Esophagus squamous epithelium (tissue), 5 donors: ENCODE results near the gene LIPT1. TPM values are rescaled to one million over a fixed set of nuclear protein-coding genes. Genes with fewer than 3 reads are reported as not detected.
A peak's percentile ranks its signal among the peaks of the same experiment; 100 is the strongest.

ENCODE experiments used
- DNase-seq: peaks from one replicate; lab custom pipeline; 2025; lab: John Stamatoyannopoulos, UW
- H3K27ac ChIP-seq, 4 donors: fragments of 200-600 bp; sonication (generic); one replicate each; pipeline ENCODE4 v1.5.1; 2016 to 2019; ENCODE audit warnings: mild to moderate bottlenecking in 1 of 4
- H3K27me3 ChIP-seq, 4 donors: fragments of 200-600 bp; sonication (generic); 1 replicate in 3 of 4; 2 replicates in 1 of 4; pipeline versions ENCODE4 v1.5.1 to v1.6.0; 2017 to 2021; ENCODE audit warnings: antibody characterized with exemption in 1 of 4
- H3K36me3 ChIP-seq, 3 donors: fragments of 200-600 bp; sonication (generic); one replicate each; pipeline ENCODE4 v1.5.1; 2016 to 2019
- H3K4me1 ChIP-seq, 3 donors: fragments of 200-600 bp; sonication (generic); one replicate each; pipeline ENCODE4 v1.5.1; 2017 to 2019
- H3K4me3 ChIP-seq, 4 donors: fragments of 200-600 bp; sonication (generic); 1 replicate in 3 of 4; 2 replicates in 1 of 4; pipeline ENCODE4 v1.5.1; 2016 to 2019; ENCODE audit warnings: mild to moderate bottlenecking in 2 of 4, moderate library complexity in 1 of 4
- H3K9me3 ChIP-seq, 3 donors: fragments of 200-600 bp; sonication (generic); one replicate each; pipeline ENCODE4 v1.5.1; 2016 to 2019
- POLR2A ChIP-seq, 4 donors: fragments of 450-650 bp; IDR thresholded peaks; one replicate each; pipeline ENCODE4 v1.6.1; 2017; ENCODE audit warnings: antibody characterized with exemption in 4 of 4, mild to moderate bottlenecking in 4 of 4, moderate library complexity in 3 of 4
- WGBS, 2 donors: methylation state at CpG; one replicate each; pipeline ENCODE4 v1.1.5; 2018; 5-methylcytosine and 5-hydroxymethylcytosine counted together
- intact Hi-C: fragments of 100-400 bp; cut with DNase I; formaldehyde crosslinking; loops from one replicate; pipeline ENCODE4 v1.15.0; 2022
- total RNA-seq, 4 donors: library from RNA; depleted of rRNA; stranded (reverse); fragments of >200 nt; gene quantifications; one replicate each; pipeline ENCODE4 v1.1.0, GENCODE V29; 2016
- TF ChIP-seq, protein P1 (sequence below), 6 experiments: fragments of 450-650 bp in 4 of 6; fragments of 200-600 bp in 2 of 6; sonication (generic) in 2 of 6; IDR thresholded peaks; one replicate each; pipeline ENCODE4 v1.5.1; 2016 to 2019; ENCODE audit warnings: antibody characterized with exemption in 6 of 6, mild to moderate bottlenecking in 4 of 6, moderate library complexity in 4 of 6
- donor health status: DM: yes; HTN: yes; CAD: no.

The LIPT1 gene
- total RNA-seq, 4 donors from 2014 or later = 2.5 to 6.9 (median 4.4) TPM

DNA sequence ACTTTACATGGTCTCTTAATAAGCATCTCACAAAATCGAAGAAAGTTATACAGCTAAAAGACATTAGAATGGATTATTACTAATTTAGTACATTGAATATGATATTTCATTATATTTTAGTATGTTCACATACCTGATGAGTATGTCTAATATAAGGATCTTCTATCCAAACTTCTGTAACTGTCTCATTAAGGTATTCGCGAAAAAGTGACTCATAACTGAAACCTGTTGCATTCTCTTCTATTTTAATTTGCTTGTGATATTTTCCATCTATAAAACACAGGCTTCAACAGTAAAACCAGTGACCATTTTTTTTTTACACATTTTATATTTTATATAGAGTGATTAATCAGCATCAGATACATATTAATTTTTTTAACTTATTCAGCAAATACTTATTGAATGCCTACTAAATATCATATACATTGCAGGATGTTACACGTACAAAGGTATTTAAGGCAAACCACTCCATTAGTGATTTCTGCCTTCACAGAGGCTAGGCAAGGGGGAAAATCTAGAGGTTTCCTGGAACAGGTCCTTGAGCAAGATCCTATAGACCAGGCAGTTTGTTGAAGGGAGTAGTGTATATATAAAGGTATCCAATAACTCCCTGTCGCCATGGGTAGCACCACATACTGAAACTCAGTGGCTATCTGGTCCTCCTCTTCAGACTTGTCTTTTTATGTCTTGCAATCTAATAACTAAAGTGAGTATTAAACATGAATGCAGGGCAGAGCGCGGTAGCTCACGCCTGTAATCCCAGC is 16.8 kb downstream of the LIPT1 start:
- no peaks in the 10 kb centered on the region for H3K4me1 ChIP-seq
- no peaks in the 10 kb centered on the region for H3K27me3 ChIP-seq
- no peak for TF ChIP-seq POLR2A (IDR thresholded peaks at IDR 0.05)
- TF ChIP-seq, protein P1, sequence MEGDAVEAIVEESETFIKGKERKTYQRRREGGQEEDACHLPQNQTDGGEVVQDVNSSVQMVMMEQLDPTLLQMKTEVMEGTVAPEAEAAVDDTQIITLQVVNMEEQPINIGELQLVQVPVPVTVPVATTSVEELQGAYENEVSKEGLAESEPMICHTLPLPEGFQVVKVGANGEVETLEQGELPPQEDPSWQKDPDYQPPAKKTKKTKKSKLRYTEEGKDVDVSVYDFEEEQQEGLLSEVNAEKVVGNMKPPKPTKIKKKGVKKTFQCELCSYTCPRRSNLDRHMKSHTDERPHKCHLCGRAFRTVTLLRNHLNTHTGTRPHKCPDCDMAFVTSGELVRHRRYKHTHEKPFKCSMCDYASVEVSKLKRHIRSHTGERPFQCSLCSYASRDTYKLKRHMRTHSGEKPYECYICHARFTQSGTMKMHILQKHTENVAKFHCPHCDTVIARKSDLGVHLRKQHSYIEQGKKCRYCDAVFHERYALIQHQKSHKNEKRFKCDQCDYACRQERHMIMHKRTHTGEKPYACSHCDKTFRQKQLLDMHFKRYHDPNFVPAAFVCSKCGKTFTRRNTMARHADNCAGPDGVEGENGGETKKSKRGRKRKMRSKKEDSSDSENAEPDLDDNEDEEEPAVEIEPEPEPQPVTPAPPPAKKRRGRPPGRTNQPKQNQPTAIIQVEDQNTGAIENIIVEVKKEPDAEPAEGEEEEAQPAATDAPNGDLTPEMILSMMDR (IDR thresholded peaks at IDR 0.05) = no peak
- no peak overlapping the region for H3K4me3 ChIP-seq
- intact Hi-C loops = no loop called here
- no peak overlapping the region for H3K27ac ChIP-seq
- H3K9me3 ChIP-seq = no peaks in the 10 kb centered on the region
- no peak for DNase-seq
- H3K36me3 ChIP-seq = peaks cover 6 to 70% (median 12%) of the 10 kb centered on the region in 3 donors
- 85 to 93% methylated on average over 8 of the region's 8 CpGs for WGBS, 2 donors

DNA sequence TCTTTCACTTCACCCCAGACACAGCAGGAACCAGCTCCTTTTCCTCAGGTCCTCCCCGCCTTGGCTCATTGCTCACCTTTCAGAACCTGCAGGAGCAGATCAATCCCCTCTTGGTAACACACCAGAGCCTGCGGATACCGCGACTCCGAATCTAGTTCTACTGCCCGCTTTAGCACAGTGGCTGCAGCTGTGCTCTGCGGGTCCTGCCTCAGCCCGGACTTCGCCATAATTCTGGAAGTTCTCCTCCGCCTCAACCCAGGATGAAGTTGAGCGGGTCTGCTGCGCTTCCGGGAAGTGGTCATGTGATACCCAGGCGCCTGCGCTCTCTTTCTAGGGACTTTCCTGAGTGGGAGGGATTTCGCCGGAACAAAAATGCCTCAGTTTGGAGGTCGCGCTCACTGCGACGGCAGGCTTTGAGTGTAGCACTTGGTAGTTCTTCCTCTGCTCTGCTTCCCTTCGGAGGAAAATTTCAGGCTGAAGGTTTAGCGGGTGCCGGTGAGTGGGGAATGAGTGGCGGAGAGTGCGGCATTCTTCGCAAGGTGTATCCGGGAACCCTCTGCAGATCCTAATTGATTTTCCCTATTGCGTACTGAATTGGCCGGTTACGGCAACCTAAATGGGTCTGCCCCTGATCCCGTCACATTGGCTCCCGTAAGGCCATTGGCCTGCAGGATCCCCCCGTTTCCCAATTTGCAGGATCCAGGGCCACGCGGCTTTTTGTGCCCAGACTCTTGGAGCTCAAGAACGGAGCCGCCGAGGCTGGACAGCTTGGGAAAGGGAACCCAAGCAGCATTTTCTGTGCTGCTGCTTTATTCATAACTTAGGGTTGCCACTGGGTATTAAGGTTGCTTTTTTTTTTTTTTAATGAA is 26.2 kb downstream of the LIPT1 start, which contains the start of the genes MITD1 and MRPL30:
Gene MITD1, minus strand, starts transcription at position 304 of the 869 bp plus-strand sequence. Its CDS starts 77 bp downstream, at position 227.
Gene MRPL30, plus strand, starts transcription at position 430 of the 869 bp plus-strand sequence. CDS start 5,020 bp downstream, outside the sequence.
- TF ChIP-seq, protein P1 (IDR thresholded peaks at IDR 0.05) = peak in 1 of 6 experiments; percentile 50
- peak in 2 of 4 donors; percentile 32 to 45 for TF ChIP-seq POLR2A (IDR thresholded peaks at IDR 0.05)
- 0% methylated on average over 31 to 37 of the region's 39 CpGs for WGBS, 2 donors
- H3K36me3 ChIP-seq = no peaks in the 10 kb centered on the region
- peak; percentile 56 for DNase-seq
- intact Hi-C loops = loop anchor here (10.0 kb wide), 1 partner anchor 154 kb away; the partner anchor contains the start of genes EIF5B and TXNDC9
- peak within 1 kb of the TSS; percentile 58 to 97 (median 63) for H3K4me3 ChIP-seq
- peak within 1 kb of the TSS; percentile 67 to 81 (median 79) for H3K27ac ChIP-seq
- peaks cover 14 to 55% (median 21%) of the 10 kb centered on the region in 3 donors for H3K4me1 ChIP-seq
- H3K9me3 ChIP-seq = no peaks in the 10 kb centered on the region
- no peaks in the 10 kb centered on the region for H3K27me3 ChIP-seq

DNA sequence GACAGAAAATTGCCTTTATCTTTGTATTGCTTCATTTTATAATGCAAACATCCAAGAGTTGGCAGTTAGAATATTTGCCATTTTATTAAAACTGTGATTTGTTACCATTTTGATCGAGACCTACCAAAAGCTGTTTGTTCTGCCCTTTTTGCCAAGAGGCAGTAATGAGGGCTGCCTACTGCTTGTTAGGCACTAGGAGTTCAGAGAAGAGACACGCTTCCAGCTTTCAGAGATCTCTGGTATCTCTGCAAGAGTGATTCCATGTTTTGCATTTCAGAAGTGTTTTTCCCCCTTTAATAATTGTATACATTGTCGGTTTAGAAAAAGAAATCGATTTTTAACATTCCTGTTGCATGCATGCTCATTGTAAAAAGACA is 26.8 kb downstream of the LIPT1 start:
- no peaks in the 10 kb centered on the region for H3K9me3 ChIP-seq
- peaks cover 0 to 5% (median 0%) of the 10 kb centered on the region in 3 donors for H3K36me3 ChIP-seq
- H3K4me1 ChIP-seq = peaks cover 14 to 55% (median 21%) of the 10 kb centered on the region in 3 donors
- DNase-seq = no peak
- peak overlapping the region; percentile 58 to 97 (median 63) for H3K4me3 ChIP-seq
- 2 to 9% methylated on average over 4 of the region's 4 CpGs for WGBS, 2 donors
- peak overlapping the region in 3 of 4 donors; percentile 67 to 81 (median 80) for H3K27ac ChIP-seq
- no peaks in the 10 kb centered on the region for H3K27me3 ChIP-seq
- TF ChIP-seq POLR2A (IDR thresholded peaks at IDR 0.05) = no peak
- TF ChIP-seq, protein P1 (IDR thresholded peaks at IDR 0.05) = no peak
- intact Hi-C loops = loop anchor here (10.0 kb wide), 1 partner anchor 153 kb away; the partner anchor contains the start of genes EIF5B and TXNDC9

DNA sequence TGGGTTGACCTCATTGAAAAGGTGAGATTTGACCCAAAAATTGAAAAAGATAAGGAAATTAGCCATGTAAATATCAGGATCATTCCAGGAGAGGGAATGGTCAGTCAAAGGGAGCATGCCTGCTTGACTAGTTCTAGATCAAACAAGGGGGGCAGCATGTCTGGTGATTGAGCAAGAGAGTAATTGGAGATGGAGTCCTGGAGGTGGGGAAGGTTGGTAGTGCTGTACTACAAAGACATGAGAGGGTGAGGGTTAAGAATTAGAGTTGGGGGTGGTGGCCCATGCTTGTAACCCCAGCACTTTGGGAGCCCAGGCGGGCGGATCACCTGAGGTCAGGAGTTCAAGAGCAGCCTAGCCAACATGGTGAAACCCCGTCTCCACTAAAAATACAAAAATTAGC is 28.3 kb downstream of the LIPT1 start:
- no peaks in the 10 kb centered on the region for H3K9me3 ChIP-seq
- peaks cover 14 to 55% (median 21%) of the 10 kb centered on the region in 3 donors for H3K4me1 ChIP-seq
- intact Hi-C loops = loop anchor here (10.0 kb wide), 1 partner anchor 152 kb away; the partner anchor contains the start of genes EIF5B and TXNDC9
- no peak for DNase-seq
- no peaks in the 10 kb centered on the region for H3K27me3 ChIP-seq
- TF ChIP-seq POLR2A (IDR thresholded peaks at IDR 0.05) = no peak
- H3K27ac ChIP-seq = no peak overlapping the region
- peaks cover 0 to 19% (median 5%) of the 10 kb centered on the region in 3 donors for H3K36me3 ChIP-seq
- no peak overlapping the region for H3K4me3 ChIP-seq
- WGBS, 2 donors = 86 to 100% methylated on average over 2 to 3 of the region's 3 CpGs

DNA sequence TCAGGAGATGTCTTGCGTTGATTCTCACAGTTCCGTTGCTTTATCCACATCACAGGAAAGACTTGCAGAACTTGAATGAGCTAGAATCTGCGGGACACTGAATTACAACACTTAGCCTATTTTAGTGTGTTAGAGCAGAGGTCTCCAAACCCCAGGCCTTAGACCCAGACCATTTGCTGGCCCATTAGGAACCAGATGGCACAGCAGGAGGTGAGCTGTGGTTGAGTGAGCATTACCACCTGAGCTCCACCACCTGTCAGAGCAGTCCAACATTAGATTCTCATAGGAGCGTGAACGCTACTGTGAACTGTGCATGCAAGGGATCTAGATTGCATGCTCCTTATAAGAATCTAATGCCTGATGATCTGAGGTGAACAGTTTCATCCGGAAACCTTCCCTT is 30.0 kb downstream of the LIPT1 start:
- DNase-seq = no peak
- no peak overlapping the region for H3K27ac ChIP-seq
- TF ChIP-seq, protein P1 (IDR thresholded peaks at IDR 0.05) = no peak
- TF ChIP-seq POLR2A (IDR thresholded peaks at IDR 0.05) = no peak
- H3K9me3 ChIP-seq = no peaks in the 10 kb centered on the region
- whole genome bisulfite sequencing, 2 donors = 70 to 94% methylated on average over 6 of the region's 6 CpGs
- H3K36me3 ChIP-seq = peaks cover 0 to 37% (median 9%) of the 10 kb centered on the region in 3 donors
- no peak overlapping the region for H3K4me3 ChIP-seq
- H3K4me1 ChIP-seq = peaks cover 5 to 40% (median 18%) of the 10 kb centered on the region in 3 donors
- intact Hi-C loops = loop anchor here (10.0 kb wide), 1 partner anchor 150 kb away; the partner anchor contains the start of genes EIF5B and TXNDC9
- no peaks in the 10 kb centered on the region for H3K27me3 ChIP-seq
